ENCODE results near the gene CDC42EP5.
"Not testable (repeated sequence)": the region's sequence is repeated elsewhere in the genome, so short reads cannot be mapped to it uniquely, and the experiment has no call there.

The CDC42EP5 gene

GRCh38 chr19:54473071-54473891, at the start of gene CDC42EP5:
TSS of gene CDC42EP5 (minus strand) at chr19:54473296. CDS start at chr19:54465547, 7,749 bp downstream.
- no peak for DNase-seq (ENCODE audit: low spot score)

GRCh38 chr19:54521860-54522513, 48.9 kb upstream of the CDC42EP5 start:
- DNase-seq (ENCODE audit: low spot score), result no peak

GRCh38 chr19:54521022-54521859, 48.1 kb upstream of the CDC42EP5 start:
- DNase-seq (ENCODE audit: low spot score), result peak; percentile 20

GRCh38 chr19:54518844-54519243, 45.7 kb upstream of the CDC42EP5 start:
- DNase-seq (ENCODE audit: low spot score), result no peak

- DNase-seq (ENCODE audit: low spot score), result peak; percentile 38
Observed at GRCh38 chr19:54517483-54517882, 44.4 kb upstream of the CDC42EP5 start.

- no peak for DNase-seq (ENCODE audit: low spot score)
Observed at GRCh38 chr19:54515156-54515555, 42.1 kb upstream of the CDC42EP5 start.

- not testable (repeated sequence) for DNase-seq (ENCODE audit: low spot score)
Observed at GRCh38 chr19:54509200-54509940, 36.3 kb upstream of the CDC42EP5 start.

GRCh38 chr19:54508487-54508886, 35.4 kb upstream of the CDC42EP5 start:
- not testable (repeated sequence) for DNase-seq (ENCODE audit: low spot score)

- DNase-seq (ENCODE audit: low spot score), result no peak
Observed at GRCh38 chr19:54507824-54508223, 34.7 kb upstream of the CDC42EP5 start.

GRCh38 chr19:54507038-54507717, 34.1 kb upstream of the CDC42EP5 start:
- DNase-seq (ENCODE audit: low spot score), result not testable (repeated sequence)

GRCh38 chr19:54506079-54506478, 33.0 kb upstream of the CDC42EP5 start:
- no peak for DNase-seq (ENCODE audit: low spot score)

- not testable (repeated sequence) for DNase-seq (ENCODE audit: low spot score)
Observed at GRCh38 chr19:54505542-54505941, 32.4 kb upstream of the CDC42EP5 start.

GRCh38 chr19:54502518-54503048, 29.5 kb upstream of the CDC42EP5 start, which contains the start of gene LAIR2:
TSS of gene LAIR2 (plus strand) at chr19:54502831. CDS start at chr19:54502919, 88 bp downstream.
- DNase-seq (ENCODE audit: low spot score), result no peak

- not testable (repeated sequence) for DNase-seq (ENCODE audit: low spot score)
Observed at GRCh38 chr19:54498451-54498772, 25.3 kb upstream of the CDC42EP5 start.

- not testable (repeated sequence) for DNase-seq (ENCODE audit: low spot score)
Observed at GRCh38 chr19:54497747-54498450, 24.8 kb upstream of the CDC42EP5 start.

GRCh38 chr19:54495284-54495683, 22.2 kb upstream of the CDC42EP5 start:
- DNase-seq (ENCODE audit: low spot score), result not testable (repeated sequence)

GRCh38 chr19:54493967-54494585, 21.0 kb upstream of the CDC42EP5 start:
- no peak for DNase-seq (ENCODE audit: low spot score)

GRCh38 chr19:54493056-54493455, 20.0 kb upstream of the CDC42EP5 start:
- not testable (repeated sequence) for DNase-seq (ENCODE audit: low spot score)

- DNase-seq (ENCODE audit: low spot score), result no peak
Observed at GRCh38 chr19:54492568-54492967, 19.5 kb upstream of the CDC42EP5 start.

GRCh38 chr19:54489766-54490165, 16.7 kb upstream of the CDC42EP5 start:
- no peak for DNase-seq (ENCODE audit: low spot score)
